CD14-positive monocyte (primary cell): Measurements from ENCODE around the gene SEH1L. TPM values are rescaled to one million over a fixed set of nuclear protein-coding genes. Genes with fewer than 3 reads are reported as not detected.
A peak's percentile ranks its signal among the peaks of the same experiment; 100 is the strongest.

ENCODE experiments used
- DNase-seq, 3 donors: peaks; one replicate each; pipeline ENCODE4 v3.0.0-alpha.2; 2011 to 2022
- H2AFZ ChIP-seq: 2 replicates; pipeline ENCODE4 v1.6.0; 2012; ENCODE audit warnings: mild to moderate bottlenecking, low read depth, low read length, inconsistent platforms; ENCODE audit not compliant: insufficient read depth, poor library complexity, severe bottlenecking
- H3K27ac ChIP-seq, 2 donors: 1 replicate in 1 of 2; 2 replicates in 1 of 2; pipeline ENCODE4 v1.5.1; 2012 to 2013; ENCODE audit warnings: low read length in 2 of 2, control low read depth in 1 of 2, inconsistent platforms in 1 of 2, low read depth in 1 of 2, mild to moderate bottlenecking in 1 of 2
- H3K27me3 ChIP-seq, 2 donors: one replicate each; pipeline versions ENCODE4 v1.6.0 to v1.6.1; 2011 to 2013; ENCODE audit warnings: low read length in 2 of 2; ENCODE audit not compliant: control insufficient read depth in 2 of 2, insufficient read depth in 2 of 2
- H3K36me3 ChIP-seq, 2 donors: replicated peaks in 1 of 2; 1 replicate in 1 of 2; 2 replicates in 1 of 2; pipeline versions ENCODE4 v1.5.1 to v1.6.1; 2012 to 2013; ENCODE audit warnings: low read length in 2 of 2, control low read depth in 1 of 2, inconsistent platforms in 1 of 2, mild to moderate bottlenecking in 1 of 2; ENCODE audit not compliant: insufficient read depth in 2 of 2, control insufficient read depth in 1 of 2
- H3K4me1 ChIP-seq, 2 donors: 1 replicate in 1 of 2; 2 replicates in 1 of 2; pipeline versions ENCODE4 v1.5.1 to v1.6.1; 2012 to 2013; ENCODE audit warnings: low read length in 2 of 2, control low read depth in 1 of 2, inconsistent platforms in 1 of 2, mild to moderate bottlenecking in 1 of 2, moderate library complexity in 1 of 2; ENCODE audit not compliant: insufficient read depth in 2 of 2, control insufficient read depth in 1 of 2
- H3K4me2 ChIP-seq: replicated peaks from 2 replicates; pipeline ENCODE3; 2012; ENCODE audit warnings: low read length, moderate library complexity, mild to moderate bottlenecking; ENCODE audit not compliant: poor library complexity, severe bottlenecking; ENCODE audit errors: extremely low read depth
- H3K4me3 ChIP-seq, 3 experiments: fragments of 200-600 bp in 1 of 3; sonication (generic) in 1 of 3; replicated peaks in 1 of 3; 1 replicate in 2 of 3; 2 replicates in 1 of 3; pipeline ENCODE4 v1.5.1; 2011 to 2013; ENCODE audit warnings: low read length in 3 of 3, mild to moderate bottlenecking in 3 of 3, control low read depth in 2 of 3, low read depth in 2 of 3, inconsistent platforms in 1 of 3, moderate library complexity in 1 of 3
- H3K79me2 ChIP-seq: 2 replicates; pipeline ENCODE4 v1.6.0; 2012; ENCODE audit warnings: mild to moderate bottlenecking, control low read depth, inconsistent platforms, low read length, moderate library complexity; ENCODE audit not compliant: insufficient read depth
- H3K9ac ChIP-seq: 2 replicates; pipeline ENCODE4 v1.6.0; 2017; ENCODE audit warnings: low read length, mild to moderate bottlenecking; ENCODE audit not compliant: insufficient read depth, poor library complexity, severe bottlenecking
- H3K9me3 ChIP-seq, 2 donors: replicated peaks in 1 of 2; 1 replicate in 1 of 2; 2 replicates in 1 of 2; pipeline versions ENCODE4 v1.5.1 to v1.6.1; 2012 to 2013; ENCODE audit warnings: low read length in 2 of 2, control low read depth in 1 of 2; ENCODE audit not compliant: control insufficient read depth in 1 of 2, insufficient read depth in 1 of 2
- H4K20me1 ChIP-seq: 2 replicates; pipeline ENCODE4 v1.6.0; 2012; ENCODE audit warnings: mild to moderate bottlenecking, low read length, control low read depth, moderate library complexity; ENCODE audit not compliant: insufficient read depth
- H3K27ac Mint-ChIP-seq, 7 donors: one replicate each; pipeline ENCODE4 v1.8.0; 2020; ENCODE audit warnings: mild to moderate bottlenecking in 7 of 7, mixed read lengths in 7 of 7, moderate library complexity in 6 of 7, inconsistent platforms in 2 of 7
- H3K27me3 Mint-ChIP-seq, 3 donors: one replicate each; pipeline ENCODE4 v1.8.0; 2021 to 2022; ENCODE audit warnings: low read depth in 3 of 3, mild to moderate bottlenecking in 3 of 3, mixed read lengths in 3 of 3, moderate library complexity in 3 of 3, inconsistent platforms in 1 of 3
- H3K36me3 Mint-ChIP-seq, 2 donors: one replicate each; pipeline ENCODE4 v1.8.0; 2020; ENCODE audit warnings: mixed read lengths in 2 of 2, inconsistent platforms in 1 of 2, mild to moderate bottlenecking in 1 of 2
- H3K4me1 Mint-ChIP-seq: one replicate; pipeline ENCODE4 v1.8.0; 2020; ENCODE audit warnings: mild to moderate bottlenecking, mixed read lengths
- H3K4me3 Mint-ChIP-seq, 2 donors: one replicate each; pipeline ENCODE4 v1.8.0; 2020; ENCODE audit warnings: mild to moderate bottlenecking in 2 of 2, mixed read lengths in 2 of 2, moderate library complexity in 1 of 2
- H3K9me3 Mint-ChIP-seq, 7 donors: one replicate each; pipeline ENCODE4 v1.8.0; 2020 to 2022; ENCODE audit warnings: mixed read lengths in 7 of 7, mild to moderate bottlenecking in 6 of 7, moderate library complexity in 6 of 7, inconsistent platforms in 2 of 7
- WGBS: methylation state at CpG from one replicate; pipeline ENCODE4 v1.1.5; 2013; ENCODE audit warnings: missing lambda C conversion rate; ENCODE audit not compliant: insufficient coverage; 5-methylcytosine and 5-hydroxymethylcytosine counted together
- intact Hi-C, 2 donors: fragments of 100-400 bp; cut with micrococcal nuclease; formaldehyde crosslinking; loops; one replicate each; pipeline versions ENCODE4 v1.15.0 to v1.15.1; 2023
- polyA plus RNA-seq, 3 donors: library from polyadenylated mRNA; depleted of rRNA in 1 of 3; unstranded in 2 of 3; stranded (reverse) in 1 of 3; fragments of 300-500 nt in 2 of 3; fragments of >200 nt in 1 of 3; fragmentation: Illumina TruSeq in 2 of 3; gene quantifications; 1 replicate in 2 of 3; 2 replicates in 1 of 3; pipeline ENCODE4 v1.2.3, GENCODE V29; 2012 to 2021
- TF ChIP-seq, protein P1 (sequence below): fragments of 200-600 bp; IDR thresholded peaks from one replicate; pipeline ENCODE4 v1.8.0; 2022; ENCODE audit warnings: antibody characterized with exemption, mild to moderate bottlenecking

Gene SEH1L
- polyA plus RNA-seq, 3 donors: 7.1 to 26.9 (median 25.9) TPM

DNA sequence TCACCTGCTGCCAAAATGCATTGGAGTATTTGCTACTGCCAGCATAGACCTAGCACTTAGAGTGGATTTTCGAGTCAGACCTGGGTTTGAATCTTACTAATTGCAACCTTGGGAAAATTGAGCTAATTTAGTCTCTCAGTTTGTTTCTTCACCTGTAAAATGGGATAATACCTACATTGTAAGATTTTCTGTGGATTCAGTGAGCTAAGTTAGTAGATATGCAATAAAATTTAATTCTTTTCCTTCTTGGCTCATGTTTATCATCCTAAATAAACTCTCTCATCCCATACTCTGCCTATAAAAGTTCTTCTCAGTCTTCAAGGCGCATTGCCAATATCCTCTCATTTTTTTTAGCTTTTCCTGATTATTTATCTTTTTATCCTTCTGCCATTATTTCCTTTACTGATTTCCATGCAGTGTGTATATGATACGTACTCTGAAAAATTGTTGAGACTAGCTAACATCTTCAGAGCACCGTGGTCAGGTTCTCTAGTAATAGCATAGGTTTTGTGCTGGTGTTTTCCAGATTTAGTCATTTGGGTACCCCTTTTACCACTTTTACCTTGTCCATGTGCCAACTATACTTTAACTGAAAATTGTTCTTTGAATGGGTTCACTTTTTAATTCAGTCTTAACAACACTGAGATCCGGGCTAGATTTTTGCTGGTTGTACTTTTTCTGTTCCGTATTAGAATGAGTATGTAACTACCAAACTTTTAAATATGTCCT, 50.7 kb downstream of the SEH1L start:
- no peaks in the 10 kb centered on the region for H3K9me3 Mint-ChIP-seq
- Histone ChIP-seq H3K4me2 (no peak overlapping the region), H3K9me3 (no peaks in the 10 kb centered on the region), H3K27me3 (no peaks in the 10 kb centered on the region), H3K4me1 (peaks cover 0 to under 1% of the 10 kb centered on the region in 2 donors), H4K20me1 (peaks cover 80% of the 10 kb centered on the region), H2AFZ (no peak overlapping the region), H3K27ac (no peak overlapping the region), H3K9ac (no peak overlapping the region), H3K79me2 (peaks cover 91% of the 10 kb centered on the region), H3K36me3 (peaks cover 33 to 47% of the 10 kb centered on the region in 2 donors), H3K4me3 (no peak overlapping the region)
- DNase-seq: no peak
- H3K27me3 Mint-ChIP-seq: no peaks in the 10 kb centered on the region
- peak overlapping the region in 1 of 7 donors; percentile 27 for H3K27ac Mint-ChIP-seq
- H3K4me1 Mint-ChIP-seq: no peaks in the 10 kb centered on the region
- WGBS: 0% methylated on average over 1 of the region's 6 CpGs
- intact Hi-C loops: loop anchor here (10.0 kb wide), 2 partner anchors 114 to 146 kb away; partner anchors contain the start of gene PTPN2 (in 1 of the 2)
- H3K4me3 Mint-ChIP-seq: no peak overlapping the region
- TF ChIP-seq, protein P1, sequence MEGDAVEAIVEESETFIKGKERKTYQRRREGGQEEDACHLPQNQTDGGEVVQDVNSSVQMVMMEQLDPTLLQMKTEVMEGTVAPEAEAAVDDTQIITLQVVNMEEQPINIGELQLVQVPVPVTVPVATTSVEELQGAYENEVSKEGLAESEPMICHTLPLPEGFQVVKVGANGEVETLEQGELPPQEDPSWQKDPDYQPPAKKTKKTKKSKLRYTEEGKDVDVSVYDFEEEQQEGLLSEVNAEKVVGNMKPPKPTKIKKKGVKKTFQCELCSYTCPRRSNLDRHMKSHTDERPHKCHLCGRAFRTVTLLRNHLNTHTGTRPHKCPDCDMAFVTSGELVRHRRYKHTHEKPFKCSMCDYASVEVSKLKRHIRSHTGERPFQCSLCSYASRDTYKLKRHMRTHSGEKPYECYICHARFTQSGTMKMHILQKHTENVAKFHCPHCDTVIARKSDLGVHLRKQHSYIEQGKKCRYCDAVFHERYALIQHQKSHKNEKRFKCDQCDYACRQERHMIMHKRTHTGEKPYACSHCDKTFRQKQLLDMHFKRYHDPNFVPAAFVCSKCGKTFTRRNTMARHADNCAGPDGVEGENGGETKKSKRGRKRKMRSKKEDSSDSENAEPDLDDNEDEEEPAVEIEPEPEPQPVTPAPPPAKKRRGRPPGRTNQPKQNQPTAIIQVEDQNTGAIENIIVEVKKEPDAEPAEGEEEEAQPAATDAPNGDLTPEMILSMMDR: no peak
- peaks cover 12 to 22% of the 10 kb centered on the region in 2 donors for H3K36me3 Mint-ChIP-seq

DNA sequence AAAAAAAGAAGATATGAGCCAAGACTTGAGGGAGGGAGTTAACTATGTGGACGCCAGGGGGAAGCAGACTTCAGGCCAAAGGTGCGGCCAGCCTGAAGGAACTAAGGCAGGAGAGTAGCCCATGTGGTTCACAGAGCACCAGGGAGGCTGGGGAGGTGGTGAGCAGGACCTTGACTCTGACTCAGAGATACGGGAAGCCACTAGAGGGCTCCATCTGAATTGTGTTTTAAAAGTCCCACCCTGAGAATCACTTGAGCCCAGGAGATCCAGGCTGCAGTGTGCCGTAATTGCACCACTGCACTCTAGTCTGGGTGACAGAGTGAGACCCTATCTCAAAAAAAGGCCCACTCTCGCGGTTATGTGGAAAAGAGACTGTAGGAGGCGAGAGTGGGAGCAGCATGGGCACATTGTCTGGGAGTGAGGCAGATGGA, 55.7 kb downstream of the SEH1L start:
- H3K27me3 ChIP-seq: no peaks in the 10 kb centered on the region
- DNase-seq: peak in 1 of 3 donors; percentile 11
- Mint-ChIP-seq H3K36me3 (peaks cover 28 to 30% of the 10 kb centered on the region in 2 donors), H3K4me3 (no peak overlapping the region), H3K4me1 (peaks cover 16% of the 10 kb centered on the region), H3K9me3 (no peaks in the 10 kb centered on the region), H3K27ac (peak overlapping the region in 2 of 7 donors; percentile 28 to 65), H3K27me3 (no peaks in the 10 kb centered on the region)
- intact Hi-C loops: no loop called here
- H3K4me3 ChIP-seq: no peak overlapping the region
- H3K36me3 ChIP-seq: peaks cover 34 to 86% of the 10 kb centered on the region in 2 donors
- peaks cover 86% of the 10 kb centered on the region for H3K79me2 ChIP-seq
- H3K4me1 ChIP-seq: peaks cover 7 to 10% of the 10 kb centered on the region in 2 donors
- no peak overlapping the region for H3K4me2 ChIP-seq
- WGBS: 86% methylated on average over 7 of the region's 7 CpGs
- H4K20me1 ChIP-seq: peaks cover 62% of the 10 kb centered on the region
- H3K9me3 ChIP-seq: no peaks in the 10 kb centered on the region
- H2AFZ ChIP-seq: no peak overlapping the region
- TF ChIP-seq, protein P1: peak; percentile 35
- H3K9ac ChIP-seq: no peak overlapping the region
- no peak overlapping the region for H3K27ac ChIP-seq
